ENCODE measurements around the gene SLC25A51. TPM values are rescaled to one million over a fixed set of nuclear protein-coding genes. Genes with fewer than 3 reads are reported as not detected.

The SLC25A51 gene, protein sequence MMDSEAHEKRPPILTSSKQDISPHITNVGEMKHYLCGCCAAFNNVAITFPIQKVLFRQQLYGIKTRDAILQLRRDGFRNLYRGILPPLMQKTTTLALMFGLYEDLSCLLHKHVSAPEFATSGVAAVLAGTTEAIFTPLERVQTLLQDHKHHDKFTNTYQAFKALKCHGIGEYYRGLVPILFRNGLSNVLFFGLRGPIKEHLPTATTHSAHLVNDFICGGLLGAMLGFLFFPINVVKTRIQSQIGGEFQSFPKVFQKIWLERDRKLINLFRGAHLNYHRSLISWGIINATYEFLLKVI
- total RNA-seq (2014; rRNA removed; shearing (Covaris generic)): 20.1 and 31.8 TPM in 2 replicates
- total RNA-seq (2022): 32.4 and 34.3 TPM in 2 replicates
- Bru-seq, nascent RNA: percentile 86 among the genes with signal in this experiment
- percentile 97 among the genes with signal in this experiment for BruChase-seq, experiment 1, labeled RNA remaining after a 6-hour chase
- percentile 98 among the genes with signal in this experiment for BruChase-seq, experiment 2, labeled RNA remaining after a 2-hour chase
- long read RNA-seq, transcript SLC25A51-203 (4 exons, 1,871 nt): major isoform, 10 of 26 reads
- long read RNA-seq, partial matches to known transcripts: 0 of 26 reads
- long read RNA-seq, other reads (novel, unspliced or antisense): 14 of 26 reads

DNA sequence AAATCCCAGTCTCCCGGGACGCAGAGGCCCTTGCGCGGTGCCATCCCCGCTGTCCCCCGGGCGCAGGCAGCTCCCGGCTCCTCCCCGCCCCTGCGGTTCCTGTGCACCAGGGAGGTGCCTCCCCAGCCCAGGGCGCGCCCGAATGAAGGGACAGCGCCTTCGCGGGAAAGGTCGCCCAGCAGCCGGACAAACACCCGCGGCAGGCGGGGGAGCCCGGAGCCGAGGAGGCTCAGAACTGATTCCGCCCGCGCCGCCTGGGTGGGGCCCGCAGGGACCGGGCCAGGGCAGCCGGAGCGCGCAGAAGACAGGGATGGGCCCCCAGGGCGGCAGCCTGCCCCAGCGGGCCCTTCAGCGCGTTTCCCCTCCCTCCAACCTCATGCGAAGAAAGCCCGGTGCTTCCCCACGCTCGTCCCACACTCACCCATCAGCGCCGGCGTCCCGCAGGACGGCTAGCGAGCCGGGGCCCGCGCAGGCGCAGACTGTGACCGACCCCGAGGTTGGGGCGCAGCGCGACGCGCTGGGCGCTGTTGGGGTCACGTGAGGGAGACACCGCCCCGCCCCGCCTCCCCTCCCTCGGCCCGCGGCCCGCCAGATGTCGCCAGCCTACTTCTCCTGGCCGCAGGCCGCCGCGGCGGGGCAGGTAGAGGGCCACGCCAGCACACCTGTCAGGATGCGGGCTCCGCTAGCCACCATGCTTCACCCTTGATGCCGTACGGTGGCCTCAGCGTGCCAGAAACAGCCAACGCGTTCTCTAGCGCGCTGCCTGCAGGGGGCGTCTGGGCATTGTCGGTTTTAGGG, at the start of gene SLC25A51:
SLC25A51 (minus strand) TSS at position 481 of the 798 bp plus-strand sequence. CDS start 15,577 bp downstream, outside the sequence.
- Histone ChIP-seq H3K9me2 (ENCODE audit: insufficient read depth, low read length) (no peaks in the 10 kb centered on the region), H4K20me1 (ENCODE audit: insufficient read depth, low read length) (peaks cover 14% of the 10 kb centered on the region; the same call in 1 of the 2 replicates), H3K4me1 (ENCODE audit: insufficient read depth, low read length, poor library complexity, severe bottlenecking) (peaks cover 24% of the 10 kb centered on the region), H3K36me3 (ENCODE audit: insufficient read depth, low read length) (peaks cover 16% of the 10 kb centered on the region), H3K4me3 (ENCODE audit: low read depth, low read length, poor library complexity, severe bottlenecking) (peak within 1 kb of the TSS; percentile 94), H3K27ac (ENCODE audit: low read depth, low read length, poor library complexity, severe bottlenecking) (peak within 1 kb of the TSS; percentile 73), H3K9me3 (ENCODE audit: low read length) (no peaks in the 10 kb centered on the region), H2AFZ (ENCODE audit: low read length) (peak within 1 kb of the TSS; percentile 88), H3K4me2 (ENCODE audit: low read length) (peak within 1 kb of the TSS; percentile 74), H3K79me2 (ENCODE audit: insufficient read depth, low read depth, low read length) (peaks cover 23% of the 10 kb centered on the region; the same call in 1 of the 2 replicates)
- CTCF ChIA-PET (ENCODE audit: unreplicated experiment): no interaction called here
- DNase-seq (ENCODE audit: low spot score): peak; percentile 97
- POLR2A ChIA-PET: interaction anchor here (0.6 to 1.6 kb wide), 4 partner anchors 8 to 104 kb away, joined by 3 to 5 read pairs (median 4); no protein-coding TSS in a partner anchor
- intact Hi-C loops (cut with micrococcal nuclease; ENCODE audit: unreplicated experiment): loop anchor here (1.0 to 5.0 kb wide), 3 partner anchors 157 to 422 kb away; partner anchors contain the start of gene TOMM5
- no peak for TF ChIP-seq EZH2phosphoT487 (IDR thresholded peaks at IDR 0.05; ENCODE audit: borderline replicate concordance, low read depth, low read length)
- TF ChIP-seq, protein P1, sequence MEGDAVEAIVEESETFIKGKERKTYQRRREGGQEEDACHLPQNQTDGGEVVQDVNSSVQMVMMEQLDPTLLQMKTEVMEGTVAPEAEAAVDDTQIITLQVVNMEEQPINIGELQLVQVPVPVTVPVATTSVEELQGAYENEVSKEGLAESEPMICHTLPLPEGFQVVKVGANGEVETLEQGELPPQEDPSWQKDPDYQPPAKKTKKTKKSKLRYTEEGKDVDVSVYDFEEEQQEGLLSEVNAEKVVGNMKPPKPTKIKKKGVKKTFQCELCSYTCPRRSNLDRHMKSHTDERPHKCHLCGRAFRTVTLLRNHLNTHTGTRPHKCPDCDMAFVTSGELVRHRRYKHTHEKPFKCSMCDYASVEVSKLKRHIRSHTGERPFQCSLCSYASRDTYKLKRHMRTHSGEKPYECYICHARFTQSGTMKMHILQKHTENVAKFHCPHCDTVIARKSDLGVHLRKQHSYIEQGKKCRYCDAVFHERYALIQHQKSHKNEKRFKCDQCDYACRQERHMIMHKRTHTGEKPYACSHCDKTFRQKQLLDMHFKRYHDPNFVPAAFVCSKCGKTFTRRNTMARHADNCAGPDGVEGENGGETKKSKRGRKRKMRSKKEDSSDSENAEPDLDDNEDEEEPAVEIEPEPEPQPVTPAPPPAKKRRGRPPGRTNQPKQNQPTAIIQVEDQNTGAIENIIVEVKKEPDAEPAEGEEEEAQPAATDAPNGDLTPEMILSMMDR (conservative IDR thresholded peaks at IDR 0.05; ENCODE audit: low read length): peak; percentile 92
- TSS peak; percentile 51 for BruUV-seq (replicated peaks)

DNA sequence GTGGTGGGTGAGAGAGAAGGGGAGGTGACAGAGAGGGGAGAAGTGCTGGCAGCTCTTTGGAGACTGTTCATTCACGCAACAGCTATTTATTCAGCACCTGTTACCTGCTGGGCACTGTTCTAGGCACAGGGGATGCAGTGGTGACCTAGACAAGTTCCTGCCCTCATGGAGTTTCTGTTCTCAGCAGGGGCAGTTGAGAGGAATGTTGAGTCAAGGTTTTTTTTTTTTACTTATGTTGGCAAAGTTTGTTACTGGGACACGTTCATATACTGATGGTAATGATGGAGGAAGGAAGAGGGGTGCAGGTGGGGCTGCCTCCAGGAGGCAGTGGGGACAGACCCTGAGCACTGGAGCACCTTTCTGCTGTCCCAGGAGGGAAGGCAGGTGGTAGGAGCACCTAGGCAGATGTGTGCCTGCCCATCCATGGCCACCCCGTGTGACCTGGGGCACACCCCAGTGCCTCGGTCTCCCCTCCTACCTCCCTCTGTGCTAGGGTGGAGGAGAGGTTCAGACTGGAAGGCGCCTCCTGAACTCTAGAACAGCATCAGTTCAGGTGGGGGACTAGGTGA, 49.4 kb upstream of the SLC25A51 start:
- Histone ChIP-seq H3K27ac (ENCODE audit: low read depth, low read length, poor library complexity, severe bottlenecking) (no peak overlapping the region), H2AFZ (ENCODE audit: low read length) (no peak overlapping the region), H4K20me1 (ENCODE audit: insufficient read depth, low read length) (no peaks in the 10 kb centered on the region), H3K9me2 (ENCODE audit: insufficient read depth, low read length) (no peaks in the 10 kb centered on the region), H3K4me3 (ENCODE audit: low read depth, low read length, poor library complexity, severe bottlenecking) (no peak overlapping the region), H3K79me2 (ENCODE audit: insufficient read depth, low read depth, low read length) (no peaks in the 10 kb centered on the region), H3K9me3 (ENCODE audit: low read length) (no peaks in the 10 kb centered on the region), H3K4me1 (ENCODE audit: insufficient read depth, low read length, poor library complexity, severe bottlenecking) (no peaks in the 10 kb centered on the region), H3K36me3 (ENCODE audit: insufficient read depth, low read length) (no peaks in the 10 kb centered on the region), H3K4me2 (ENCODE audit: low read length) (no peak overlapping the region)
- no TSS peak for BruUV-seq (replicated peaks)
- POLR2A ChIA-PET: no interaction called here
- CTCF ChIA-PET (ENCODE audit: unreplicated experiment): no interaction called here
- intact Hi-C loops (cut with micrococcal nuclease; ENCODE audit: unreplicated experiment): no loop called here
- no peak for DNase-seq (ENCODE audit: low spot score)
- TF ChIP-seq EZH2phosphoT487 (IDR thresholded peaks at IDR 0.05; ENCODE audit: borderline replicate concordance, low read depth, low read length): no peak
- TF ChIP-seq, protein P1 (conservative IDR thresholded peaks at IDR 0.05; ENCODE audit: low read length): no peak
